ENCODE data around the gene NRXN2. TPM values are rescaled to one million over a fixed set of nuclear protein-coding genes. Genes with fewer than 3 reads are reported as not detected.

Gene NRXN2
- total RNA-seq, 3 donors from 2014 or later = 3.9 to 42.0 (median 6.9) TPM

GRCh38 chr11:64586366-64586765 lies 136.6 kb downstream of the NRXN2 start:
- Histone ChIP-seq H3K4me3 (no peak overlapping the region), H3K4me1 (ENCODE audit: low read depth) (no peaks in the 10 kb centered on the region), H3K36me3 (ENCODE audit: low read depth) (no peaks in the 10 kb centered on the region), H3K9me3 (peaks cover 12% of the 10 kb centered on the region)
- no peak for ATAC-seq
- TF ChIP-seq, protein P1, sequence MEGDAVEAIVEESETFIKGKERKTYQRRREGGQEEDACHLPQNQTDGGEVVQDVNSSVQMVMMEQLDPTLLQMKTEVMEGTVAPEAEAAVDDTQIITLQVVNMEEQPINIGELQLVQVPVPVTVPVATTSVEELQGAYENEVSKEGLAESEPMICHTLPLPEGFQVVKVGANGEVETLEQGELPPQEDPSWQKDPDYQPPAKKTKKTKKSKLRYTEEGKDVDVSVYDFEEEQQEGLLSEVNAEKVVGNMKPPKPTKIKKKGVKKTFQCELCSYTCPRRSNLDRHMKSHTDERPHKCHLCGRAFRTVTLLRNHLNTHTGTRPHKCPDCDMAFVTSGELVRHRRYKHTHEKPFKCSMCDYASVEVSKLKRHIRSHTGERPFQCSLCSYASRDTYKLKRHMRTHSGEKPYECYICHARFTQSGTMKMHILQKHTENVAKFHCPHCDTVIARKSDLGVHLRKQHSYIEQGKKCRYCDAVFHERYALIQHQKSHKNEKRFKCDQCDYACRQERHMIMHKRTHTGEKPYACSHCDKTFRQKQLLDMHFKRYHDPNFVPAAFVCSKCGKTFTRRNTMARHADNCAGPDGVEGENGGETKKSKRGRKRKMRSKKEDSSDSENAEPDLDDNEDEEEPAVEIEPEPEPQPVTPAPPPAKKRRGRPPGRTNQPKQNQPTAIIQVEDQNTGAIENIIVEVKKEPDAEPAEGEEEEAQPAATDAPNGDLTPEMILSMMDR (IDR thresholded peaks at IDR 0.05) = no peak
- intact Hi-C loops (cut with DNase I, micrococcal nuclease) = no loop called here
- DNase-seq = no peak

GRCh38 chr11:64585150-64585549 lies 137.8 kb downstream of the NRXN2 start:
- ATAC-seq (no peak), DNase-seq (peak in 1 of 3 donors; percentile 7)
- intact Hi-C loops (cut with DNase I, micrococcal nuclease) = no loop called here
- peaks cover 12% of the 10 kb centered on the region for H3K9me3 ChIP-seq
- H3K36me3 ChIP-seq (ENCODE audit: low read depth) = no peaks in the 10 kb centered on the region
- H3K4me3 ChIP-seq = no peak overlapping the region
- TF ChIP-seq, protein P1 (IDR thresholded peaks at IDR 0.05) = no peak
- H3K4me1 ChIP-seq (ENCODE audit: low read depth) = no peaks in the 10 kb centered on the region

- ATAC-seq (no peak), DNase-seq (peak in 2 of 3 donors; percentile 5 to 27)
- H3K36me3 ChIP-seq (ENCODE audit: low read depth) = no peaks in the 10 kb centered on the region
- intact Hi-C loops (cut with DNase I, micrococcal nuclease) = no loop called here
- TF ChIP-seq, protein P1 (IDR thresholded peaks at IDR 0.05) = no peak
- H3K4me1 ChIP-seq (ENCODE audit: low read depth) = no peaks in the 10 kb centered on the region
- peaks cover 3% of the 10 kb centered on the region for H3K9me3 ChIP-seq
- H3K4me3 ChIP-seq = no peak overlapping the region
Measured at GRCh38 chr11:64583296-64584262, 139.4 kb downstream of the NRXN2 start.

DNA sequence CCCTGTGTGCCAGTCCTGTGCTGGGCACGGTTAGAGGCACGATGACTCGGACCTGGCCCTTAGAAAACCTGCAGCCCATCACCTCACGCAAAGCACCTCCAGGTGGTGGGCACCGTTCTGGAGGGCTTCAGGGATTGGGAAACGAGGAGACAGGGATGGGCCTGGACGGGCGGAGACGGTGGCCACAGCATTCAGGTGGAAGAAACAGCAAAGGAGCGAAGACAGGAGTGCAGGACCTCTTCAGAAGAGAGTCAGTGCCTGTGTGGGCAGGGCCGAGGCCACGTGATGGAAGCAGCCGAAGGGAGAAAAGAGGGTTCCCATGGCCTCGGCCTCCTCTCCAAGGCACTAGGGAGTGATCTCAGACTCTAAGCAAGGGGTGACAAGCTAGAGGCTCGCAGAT lies 140.1 kb downstream of the NRXN2 start:
- H3K4me1 ChIP-seq (ENCODE audit: low read depth) = no peaks in the 10 kb centered on the region
- H3K9me3 ChIP-seq = no peaks in the 10 kb centered on the region
- no peak overlapping the region for H3K4me3 ChIP-seq
- peak in 1 of 3 donors; percentile 16 for DNase-seq
- no peaks in the 10 kb centered on the region for H3K36me3 ChIP-seq (ENCODE audit: low read depth)
- no peak for ATAC-seq
- intact Hi-C loops (cut with DNase I, micrococcal nuclease) = no loop called here
- TF ChIP-seq, protein P1 (IDR thresholded peaks at IDR 0.05) = no peak

- TF ChIP-seq, protein P1 (IDR thresholded peaks at IDR 0.05) = no peak
- ATAC-seq (peak; percentile 45), DNase-seq (peak in 2 of 3 donors; percentile 14 to 18)
- H3K4me1 ChIP-seq (ENCODE audit: low read depth) = no peaks in the 10 kb centered on the region
- intact Hi-C loops (cut with DNase I, micrococcal nuclease) = no loop called here
- H3K9me3 ChIP-seq = no peaks in the 10 kb centered on the region
- no peak overlapping the region for H3K4me3 ChIP-seq
- no peaks in the 10 kb centered on the region for H3K36me3 ChIP-seq (ENCODE audit: low read depth)
Measured at GRCh38 chr11:64581057-64581523, 141.9 kb downstream of the NRXN2 start.
